ENCODE measurements around the gene TIA1. TPM values are rescaled to one million over a fixed set of nuclear protein-coding genes. Genes with fewer than 3 reads are reported as not detected.

The TIA1 gene
- total RNA-seq, 1 experiment from 2014 or later = 94.1 TPM

GRCh38 chr2:70201225-70201768 lies 47.1 kb downstream of the TIA1 start:
- no TSS peak for BruUV-seq (replicated peaks)
- TF ChIP-seq POLR2A (IDR thresholded peaks at IDR 0.05; ENCODE audit: borderline replicate concordance, extremely low read depth, insufficient read depth, insufficient read length) (no peak), REST (IDR thresholded peaks at IDR 0.05; ENCODE audit: low read depth) (no peak), CBX3 (IDR thresholded peaks at IDR 0.05; ENCODE audit: low read depth) (no peak), ELF1 (IDR thresholded peaks at IDR 0.05; ENCODE audit: borderline replicate concordance, low read depth) (no peak), YY1 (IDR thresholded peaks at IDR 0.05; ENCODE audit: extremely low read depth, insufficient replicate concordance, low read depth, low read length) (no peak), SRF (IDR thresholded peaks at IDR 0.05; ENCODE audit: low read depth) (no peak)
- Histone ChIP-seq H3K9me2 (ENCODE audit: insufficient read depth) (no peaks in the 10 kb centered on the region), H3K79me2 (ENCODE audit: insufficient read depth, low read length) (no peaks in the 10 kb centered on the region), H2AFZ (ENCODE audit: low read depth, low read length, poor library complexity, severe bottlenecking) (no peak overlapping the region), H3K4me2 (ENCODE audit: low read length) (no peak overlapping the region), H4K20me1 (ENCODE audit: insufficient read depth) (no peaks in the 10 kb centered on the region), H3K27ac (ENCODE audit: low read depth, low read length) (no peak overlapping the region), H3K9ac (ENCODE audit: low read length) (no peak overlapping the region), H3K36me3 (ENCODE audit: control insufficient read depth in 1 of 2, insufficient read depth in 2 of 2, low read length in 2 of 2) (no peaks in the 10 kb centered on the region), H3K4me1 (ENCODE audit: control insufficient read depth in 1 of 2, insufficient read depth in 2 of 2, low read length in 2 of 2) (no peaks in the 10 kb centered on the region), H3K9me3 (ENCODE audit: control insufficient read depth in 1 of 2, insufficient read depth in 1 of 2, low read depth in 1 of 2, low read length in 2 of 2) (no peaks in the 10 kb centered on the region), H3K27me3 (ENCODE audit: insufficient read depth, low read length) (no peaks in the 10 kb centered on the region), H3K4me3 (replicated peaks in 1 of 2; ENCODE audit: low read depth in 1 of 2, low read length in 2 of 2) (no peak overlapping the region)
- no peak for DNase-seq (ENCODE audit: low read depth, low spot score)
- ChIA-PET POLR2A (interaction anchor here (0.6 kb wide), 1 partner anchor 56 kb away, joined by 3 read pairs; the partner anchor contains the start of gene PCYOX1), RAD21 (ENCODE audit: low non-redundant PET in 1 of 2, low total read pairs in 2 of 2, uncharacterized antibody in 2 of 2, unreplicated experiment in 2 of 2) (no interaction called here), CTCF (no interaction called here)
- intact Hi-C loops (cut with micrococcal nuclease) = no loop called here
- ATAC-seq = no peak
